ENCODE data around the gene METAP1D. TPM values are rescaled to one million over a fixed set of nuclear protein-coding genes. Genes with fewer than 3 reads are reported as not detected.

METAP1D gene
- total and polyA plus RNA-seq, 2 of the 4 experiments (the other 2 are of a cell fraction): 3.4 to 5.5 TPM

GRCh38 chr2:172087207-172087779 is 87.5 kb downstream of the METAP1D start:
- Histone ChIP-seq H4K8ac (ENCODE audit: low read depth in 2 of 2, low read length in 2 of 2) (no peak overlapping the region), H3K4ac (ENCODE audit: low read depth, low read length) (no peak overlapping the region), H2AFZ (replicated peaks; ENCODE audit: low read length, poor library complexity) (peak overlapping the region; percentile 69), H2BK5ac (ENCODE audit: low read depth, low read length, poor library complexity, severe bottlenecking) (no peak overlapping the region), H3K4me3 (ENCODE audit: insufficient read depth, low read depth, low read length) (no peak overlapping the region), H2AK5ac (ENCODE audit: low read depth, low read length) (no peak overlapping the region), H2BK15ac (ENCODE audit: low read depth, low read length) (no peak overlapping the region), H3K9ac (ENCODE audit: low read depth, low read length) (no peak overlapping the region), H3K14ac (replicated peaks; ENCODE audit: low read depth, low read length) (no peak overlapping the region), H2BK20ac (ENCODE audit: low read depth, low read length) (no peak overlapping the region), H3K79me1 (ENCODE audit: low read depth in 1 of 2, low read length in 2 of 2) (no peaks in the 10 kb centered on the region), H3K4me2 (ENCODE audit: low read depth, low read length) (no peak overlapping the region), H3K4me1 (ENCODE audit: control insufficient read depth, insufficient read depth, low read length) (no peaks in the 10 kb centered on the region; the same call in 1 of the 2 replicates), H3K27me3 (ENCODE audit: control insufficient read depth, insufficient read depth, low read length) (peaks cover 82% of the 10 kb centered on the region), H3K9me3 (ENCODE audit: control insufficient read depth, insufficient read depth, low read length) (peaks cover 7% of the 10 kb centered on the region; the same call in 1 of the 2 replicates), H3K9me1 (ENCODE audit: insufficient read depth, low read length) (no peaks in the 10 kb centered on the region), H4K20me1 (ENCODE audit: insufficient read depth, low read length) (peaks cover 5% of the 10 kb centered on the region; the same call in 1 of the 2 replicates), H4K91ac (ENCODE audit: insufficient read depth, low read depth, low read length) (no peak overlapping the region), H3K27ac (ENCODE audit: insufficient read depth, low read length) (no peak overlapping the region), H2AK9ac (replicated peaks; ENCODE audit: low read depth, low read length, poor library complexity) (no peak overlapping the region), H3K18ac (ENCODE audit: low read depth, low read length) (no peak overlapping the region), H3K56ac (ENCODE audit: extremely low read depth, insufficient read depth, low read length) (no peak overlapping the region), H3K36me3 (ENCODE audit: control insufficient read depth, insufficient read depth, low read length) (no peaks in the 10 kb centered on the region), H4K5ac (ENCODE audit: low read depth, low read length) (no peak overlapping the region), H2BK120ac (ENCODE audit: low read depth, low read length) (no peak overlapping the region), H3K23ac (ENCODE audit: low read depth, low read length) (0 out of 2 replicates have a peak overlapping the region, but pooled peaks have one; percentile 53)
- intact Hi-C loops (cut with micrococcal nuclease) (loop anchor here (5.0 kb wide), 1 partner anchor 90 kb away; the partner anchor contains the start of gene METAP1D), dilution Hi-C loops (cut with HindIII; ENCODE audit: low sequenced_read_pairs, unreplicated experiment) (no loop called here), in situ Hi-C loops (cut with MboI; ENCODE audit: low sequenced_read_pairs) (no loop called here)
- WGBS, 2 experiments (ENCODE audit: extremely low coverage in 2 of 2, insufficient read length in 1 of 2): no CpG with 5 or more reads among the region's 31 CpGs
- no peak for DNase-seq
- TF ChIP-seq SMC3 (IDR thresholded peaks at IDR 0.05; ENCODE audit: low read depth, low read length) (no peak), MAZ (IDR thresholded peaks at IDR 0.05; ENCODE audit: borderline replicate concordance, low read depth, low read length) (no peak), BHLHE40 (IDR thresholded peaks at IDR 0.05; ENCODE audit: low read depth, low read length) (no peak), FOS (IDR thresholded peaks at IDR 0.05; ENCODE audit: low read depth, low read length) (no peak), RFX5 (IDR thresholded peaks at IDR 0.05; ENCODE audit: low read depth, low read length) (no peak)
- TF ChIP-seq, protein P1, sequence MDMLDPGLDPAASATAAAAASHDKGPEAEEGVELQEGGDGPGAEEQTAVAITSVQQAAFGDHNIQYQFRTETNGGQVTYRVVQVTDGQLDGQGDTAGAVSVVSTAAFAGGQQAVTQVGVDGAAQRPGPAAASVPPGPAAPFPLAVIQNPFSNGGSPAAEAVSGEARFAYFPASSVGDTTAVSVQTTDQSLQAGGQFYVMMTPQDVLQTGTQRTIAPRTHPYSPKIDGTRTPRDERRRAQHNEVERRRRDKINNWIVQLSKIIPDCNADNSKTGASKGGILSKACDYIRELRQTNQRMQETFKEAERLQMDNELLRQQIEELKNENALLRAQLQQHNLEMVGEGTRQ (IDR thresholded peaks at IDR 0.05; ENCODE audit: low read depth, low read length): no peak
- no peak for ATAC-seq (ENCODE audit: low read depth)
- BruUV-seq (replicated peaks): no TSS peak
- POLR2A ChIA-PET (ENCODE audit: unreplicated experiment): no interaction called here
- CTCF ChIA-PET: interaction anchor here (0.7 kb wide), 1 partner anchor 35 kb away, joined by 4 read pairs; no protein-coding TSS in a partner anchor
